Fibroblast of peridontal ligament (primary cell): ENCODE results near the gene CFAP20DC.

Experiments
- DNase-seq: peaks from one replicate; pipeline ENCODE4 v3.0.0-alpha.2; 2010; ENCODE audit errors: extremely low read depth

Gene CFAP20DC

DNA sequence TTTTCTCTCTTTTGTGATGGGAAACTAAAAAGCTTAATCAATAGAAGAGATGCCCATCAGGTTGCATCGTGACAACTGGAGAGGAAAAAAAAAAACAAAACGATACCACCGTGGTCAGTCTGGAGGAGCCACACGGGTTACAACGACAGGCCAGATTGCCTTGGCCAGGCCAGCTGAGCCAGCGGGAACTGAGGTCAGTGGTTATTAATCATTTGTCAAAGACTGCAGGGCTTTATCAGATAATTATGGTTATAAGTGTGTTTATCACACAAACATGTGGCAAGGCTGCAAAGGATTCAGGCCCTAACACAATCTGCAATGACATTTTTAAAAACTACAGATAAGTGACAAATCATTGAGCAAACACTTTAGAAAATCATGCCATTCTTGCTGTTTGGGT is 248.3 kb downstream of the CFAP20DC start:
- DNase-seq: no peak

DNA sequence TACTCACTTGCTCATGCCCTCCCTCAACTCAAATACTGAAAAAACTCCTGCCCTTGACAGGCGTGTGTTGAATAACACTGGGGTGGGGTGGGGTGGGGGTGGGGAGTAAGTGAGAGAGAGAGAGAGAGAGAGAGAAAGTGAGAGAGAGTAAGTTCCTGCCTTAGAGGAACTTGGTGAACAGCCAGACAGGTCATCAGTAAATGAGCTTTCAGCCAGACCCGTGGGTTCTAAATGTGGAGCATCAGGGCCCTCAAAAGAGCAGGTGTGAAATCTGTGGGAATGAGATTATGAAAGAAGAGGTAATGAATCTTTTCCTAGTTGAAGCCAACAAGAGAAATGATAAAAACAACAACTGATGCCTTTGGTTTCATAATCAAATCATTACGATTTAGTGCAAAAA is 248.9 kb downstream of the CFAP20DC start:
- no peak for DNase-seq

DNA sequence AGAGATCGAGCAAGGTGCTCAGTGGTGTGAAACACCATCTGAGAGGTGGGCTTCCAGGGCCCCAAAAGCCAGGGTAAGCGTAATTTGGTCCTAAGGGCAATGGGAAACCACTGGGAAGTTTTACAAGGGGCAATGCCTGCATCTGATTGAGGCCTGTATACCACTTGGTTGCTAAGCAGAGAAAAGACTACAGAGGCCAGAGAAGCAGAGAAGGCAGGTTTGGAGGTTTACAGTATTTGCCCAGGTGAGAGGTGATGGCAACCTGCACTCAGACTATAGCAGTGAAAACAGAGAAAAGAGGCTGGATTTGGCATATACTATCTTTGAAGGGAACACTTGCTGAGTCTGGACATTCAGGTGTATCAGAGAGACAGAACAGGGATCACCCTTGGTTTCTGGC is 249.8 kb downstream of the CFAP20DC start:
- no peak for DNase-seq

GRCh38 chr3:58799271-58799670 is 250.6 kb downstream of the CFAP20DC start:
- no peak for DNase-seq

GRCh38 chr3:58798312-58798711 is 251.5 kb downstream of the CFAP20DC start:
- DNase-seq: peak; percentile 14

GRCh38 chr3:58794750-58795149 is 255.1 kb downstream of the CFAP20DC start:
- no peak for DNase-seq

DNA sequence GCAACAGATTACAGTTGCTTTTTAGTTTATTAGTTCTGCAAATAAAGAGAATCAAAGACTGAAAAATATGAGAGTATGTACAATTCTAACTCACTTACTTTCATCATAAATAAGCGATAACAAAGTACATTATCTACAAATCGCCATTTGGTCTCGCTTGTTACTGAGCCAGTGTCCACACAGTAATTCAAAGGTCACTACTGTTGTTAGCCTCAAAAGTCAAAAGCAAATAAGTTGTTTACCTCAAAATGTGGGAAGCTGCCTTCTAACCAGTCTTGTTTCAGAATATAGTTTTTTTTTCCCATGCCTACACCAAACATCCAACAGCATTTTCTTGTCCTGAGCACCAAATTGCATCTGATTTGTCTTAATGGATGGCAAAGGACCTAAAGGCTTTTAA is 255.9 kb downstream of the CFAP20DC start:
- DNase-seq: no peak

- DNase-seq: no peak
These were observed 256.8 kb downstream of the CFAP20DC start for GRCh38 chr3:58792921-58793451.

DNA sequence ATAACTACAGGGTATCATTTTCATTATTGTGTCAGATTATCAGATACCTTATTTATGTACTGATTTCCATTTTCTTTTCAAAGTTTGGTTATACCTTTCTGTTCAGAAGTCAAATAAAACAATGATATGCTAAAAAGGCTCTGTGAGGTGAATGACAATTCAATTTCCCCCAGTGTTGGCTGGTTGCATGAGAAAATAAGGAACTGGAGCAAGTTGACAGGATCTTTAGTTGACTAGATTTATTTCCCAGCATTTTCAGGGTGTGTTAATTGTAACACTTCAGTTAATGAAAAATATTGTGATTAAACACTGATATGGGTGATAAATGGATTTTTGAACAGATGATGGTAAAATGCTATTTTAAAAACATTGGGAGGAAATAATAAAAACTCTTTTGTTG is 260.4 kb downstream of the CFAP20DC start:
- no peak for DNase-seq

GRCh38 chr3:58784888-58785287 is 264.9 kb downstream of the CFAP20DC start:
- no peak for DNase-seq

- no peak for DNase-seq
These were observed 265.4 kb downstream of the CFAP20DC start for GRCh38 chr3:58784425-58784824.

DNA sequence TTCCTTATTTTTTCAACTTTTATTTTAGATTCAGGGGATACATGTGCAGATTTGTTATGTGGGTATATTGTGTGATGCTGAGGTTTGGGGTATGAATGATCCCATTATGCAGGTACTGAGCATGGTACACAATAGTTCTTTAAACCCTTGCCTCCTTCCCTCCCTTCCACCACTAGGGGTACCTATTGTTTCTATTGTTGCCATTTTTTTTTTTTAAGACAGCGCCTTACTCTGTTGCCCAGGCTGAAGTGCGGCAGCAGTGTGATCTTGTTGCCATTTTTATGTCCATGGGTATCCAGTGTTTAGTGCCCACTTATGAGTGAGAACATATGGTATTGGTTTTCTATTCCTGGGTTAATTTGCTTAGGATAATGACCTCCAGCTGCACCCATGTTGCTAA is 266.0 kb downstream of the CFAP20DC start:
- DNase-seq: no peak

- DNase-seq: no peak
These were observed 269.9 kb downstream of the CFAP20DC start for GRCh38 chr3:58779934-58780333.

DNA sequence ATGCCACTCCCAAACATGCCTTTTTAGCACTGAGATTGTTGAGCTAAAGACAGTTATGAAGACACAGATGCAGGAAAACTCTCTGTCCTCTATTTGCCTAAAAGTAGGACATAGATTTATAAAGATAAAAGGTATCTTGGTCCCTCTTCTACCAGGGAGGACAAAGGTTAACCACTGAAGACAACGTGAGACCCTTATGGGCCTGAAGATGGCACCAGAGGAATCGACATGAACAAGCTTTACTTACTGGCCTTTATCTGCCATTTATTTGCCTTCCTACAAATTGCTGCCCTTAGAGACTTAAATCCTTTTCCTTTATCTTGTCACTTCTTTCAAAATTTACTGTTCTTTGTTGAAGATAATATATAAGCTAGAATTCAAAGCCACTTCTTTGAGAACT is 273.6 kb downstream of the CFAP20DC start:
- no peak for DNase-seq

GRCh38 chr3:58772462-58772861 is 277.4 kb downstream of the CFAP20DC start:
- DNase-seq: no peak

- DNase-seq: no peak
These were observed 280.8 kb downstream of the CFAP20DC start for GRCh38 chr3:58769065-58769464.

DNA sequence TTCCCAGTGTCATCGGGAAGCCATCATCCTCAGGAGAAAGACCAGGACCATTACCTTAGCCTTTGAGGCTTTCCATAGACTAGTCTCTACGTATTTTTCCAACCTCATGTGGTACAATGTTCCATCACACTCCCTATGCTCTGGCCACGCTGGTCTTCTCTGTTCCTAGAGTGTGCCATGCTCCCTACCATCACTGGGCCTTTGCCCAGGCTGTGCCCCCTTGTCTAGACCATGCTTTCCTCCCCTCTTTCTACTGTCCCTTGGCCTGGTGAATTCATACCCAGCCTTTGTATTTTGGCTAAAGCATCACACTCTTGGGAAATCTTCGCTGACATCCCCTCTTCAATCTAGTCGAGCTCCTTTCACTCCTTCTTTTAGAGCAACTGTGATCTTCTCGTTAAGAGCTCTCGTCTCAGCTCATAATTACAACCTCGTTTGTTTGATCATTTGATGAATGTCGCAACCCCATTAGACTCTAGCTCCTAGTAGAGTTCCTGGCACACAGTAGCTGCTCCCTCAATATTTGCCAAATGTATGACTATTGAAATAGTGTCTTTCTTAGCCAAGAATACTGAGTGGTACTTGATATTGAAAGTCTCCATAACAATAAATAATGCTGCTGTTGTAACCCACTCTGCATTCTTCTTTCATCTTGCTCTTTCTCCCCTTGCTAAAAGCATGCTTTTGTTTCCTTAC is 283.1 kb downstream of the CFAP20DC start:
- DNase-seq: no peak

- DNase-seq: no peak
These were observed 294.7 kb downstream of the CFAP20DC start for GRCh38 chr3:58755150-58755549.

DNA sequence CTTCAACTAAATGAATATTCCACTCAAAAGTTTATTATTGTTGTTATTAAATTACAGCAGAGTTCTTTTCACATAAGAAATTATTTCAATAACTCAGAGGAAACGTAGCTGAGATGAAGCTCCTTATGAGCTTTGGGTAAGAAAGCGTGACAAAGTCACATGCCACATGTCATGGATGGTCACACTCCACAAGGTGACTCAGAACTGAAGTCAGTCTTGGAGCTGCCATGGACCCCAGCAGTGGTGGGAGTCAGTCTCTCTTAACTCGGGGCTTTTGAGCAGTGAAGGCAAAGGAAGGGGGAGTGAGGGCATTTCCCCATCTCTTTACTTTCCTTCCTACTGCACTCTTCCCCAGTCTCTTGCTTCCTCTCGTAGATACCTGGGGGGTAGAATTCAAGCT is 295.8 kb downstream of the CFAP20DC start:
- DNase-seq: no peak

GRCh38 chr3:58751882-58752567 is 297.8 kb downstream of the CFAP20DC start:
- DNase-seq: no peak

DNA sequence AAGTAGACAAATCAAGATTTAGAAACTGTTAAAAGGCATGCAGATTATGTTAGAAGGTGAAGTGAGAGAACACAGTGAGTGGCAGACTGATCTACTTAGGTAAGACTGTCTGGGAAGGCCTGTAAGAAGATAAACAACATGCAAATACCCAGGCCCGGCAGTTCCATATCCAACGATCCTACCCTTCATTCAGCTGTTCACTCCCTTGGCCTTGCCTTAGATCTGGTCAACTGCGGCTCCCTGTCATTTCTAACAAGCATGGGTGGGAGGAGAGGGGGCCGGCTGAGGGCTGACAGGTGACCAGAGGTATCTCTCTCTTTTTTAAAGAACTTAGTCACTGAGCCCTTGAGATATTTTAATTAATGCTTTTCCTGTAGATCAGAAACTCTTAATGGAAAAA is 298.6 kb downstream of the CFAP20DC start:
- no peak for DNase-seq

GRCh38 chr3:58749948-58750347 is 299.9 kb downstream of the CFAP20DC start:
- DNase-seq: no peak

DNA sequence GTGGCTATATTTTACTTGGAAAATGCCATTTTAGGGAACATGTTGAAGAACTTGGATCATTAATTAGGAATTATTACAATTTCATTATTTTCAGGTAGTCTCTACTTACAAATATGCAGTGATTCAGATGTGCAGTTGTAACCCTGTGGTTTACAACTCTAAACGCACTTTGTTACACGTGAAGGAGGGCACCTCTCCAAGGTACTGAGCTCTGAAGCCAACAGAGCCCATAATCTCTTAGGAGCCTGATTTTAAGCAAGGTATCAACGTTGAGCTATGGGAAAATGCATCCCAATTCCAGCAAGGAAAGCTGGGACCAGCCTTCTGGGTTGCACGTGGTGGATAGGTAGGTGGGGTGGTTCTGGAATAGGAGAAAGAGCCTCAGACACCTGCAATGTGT is 301.8 kb downstream of the CFAP20DC start:
- no peak for DNase-seq
